Suppressor macrophage treated with lipopolysaccharide for 1 hour (primary cell): ENCODE measurements around the gene CASP5.
"Not testable (repeated sequence)": the region's sequence is repeated elsewhere in the genome, so short reads cannot be mapped to it uniquely, and the experiment has no call there.

Source experiments
- DNase-seq, 3 donors: peaks; one replicate each; pipeline ENCODE4 v3.0.0-alpha.2; 2020 to 2022

CASP5 gene

DNA sequence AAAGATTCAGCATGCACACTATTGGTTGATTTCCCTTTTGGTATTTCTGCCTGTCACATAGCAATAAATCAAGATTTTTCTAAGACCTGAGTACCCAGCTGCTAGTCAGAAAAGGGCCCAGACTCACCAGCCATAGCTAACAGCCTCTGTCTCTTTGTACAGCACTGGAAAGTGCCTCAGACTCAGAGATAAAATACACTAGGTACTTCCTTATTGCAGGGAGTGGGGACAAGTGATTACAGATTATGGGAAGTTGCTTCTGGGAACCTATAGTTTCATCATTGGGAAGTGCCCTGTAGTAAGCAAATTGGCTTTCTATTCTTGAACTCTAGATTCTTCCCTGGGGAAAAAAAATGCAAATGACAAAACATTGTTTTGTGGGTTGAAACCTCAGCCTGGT lies at the start of gene CASP5:
CASP5 (minus strand) TSS at position 166 of the 400 bp plus-strand sequence; CDS start at position 134, 32 bp downstream.
- DNase-seq = peak; percentile 75 to 94 (median 87)

DNA sequence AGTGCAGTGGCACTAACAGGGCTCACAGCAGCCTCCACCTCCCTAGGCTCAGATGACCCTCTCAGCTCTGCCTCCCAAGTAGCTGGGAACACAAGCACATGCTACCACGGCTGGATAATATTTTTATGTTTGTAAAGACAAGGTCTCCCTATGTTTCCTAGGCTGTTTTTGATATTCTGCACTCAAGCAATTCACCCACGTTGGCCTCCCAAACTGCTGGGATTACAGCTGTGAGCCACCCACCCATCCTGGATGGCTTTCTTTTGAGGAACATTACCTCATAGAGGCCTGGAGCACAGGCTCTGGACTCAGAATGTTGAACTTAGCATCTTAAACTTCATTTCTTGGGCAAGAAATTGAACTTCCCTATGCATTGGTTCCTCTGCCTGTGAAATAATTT lies 49.1 kb upstream of the CASP5 start:
- peak in 1 of 3 donors; percentile 42 for DNase-seq

DNA sequence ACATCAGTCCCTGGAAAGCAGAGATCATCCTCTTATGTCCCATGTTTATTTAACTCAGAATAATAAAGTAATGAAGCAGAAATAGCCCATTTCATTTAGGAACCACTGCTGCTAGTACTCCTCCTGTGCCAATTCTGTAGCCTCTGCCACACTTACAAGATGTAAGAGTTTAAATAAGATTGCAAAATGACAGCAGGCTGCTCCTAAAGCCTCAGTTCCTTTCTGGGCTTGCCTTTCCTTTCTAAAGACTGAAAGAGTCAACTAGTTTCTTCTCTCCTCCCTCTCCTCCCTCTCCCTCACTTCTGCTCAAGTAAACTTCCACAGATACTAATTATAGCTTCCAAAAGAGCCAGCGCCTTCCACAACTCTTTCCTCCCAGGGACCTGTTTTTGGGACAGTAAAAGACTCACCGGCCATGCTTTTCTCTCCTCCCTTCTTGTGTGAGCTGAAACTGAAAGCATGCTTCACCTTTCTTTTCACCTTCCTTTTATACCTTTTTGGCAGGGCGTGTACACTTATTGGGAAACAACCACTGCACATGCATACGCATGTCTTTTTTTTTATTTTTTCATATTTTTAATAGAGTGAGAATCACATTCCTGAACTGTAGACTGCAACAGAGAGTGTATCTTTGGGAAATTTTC lies 48.2 kb upstream of the CASP5 start:
- DNase-seq = peak in 2 of 3 donors; percentile 26 to 27

DNA sequence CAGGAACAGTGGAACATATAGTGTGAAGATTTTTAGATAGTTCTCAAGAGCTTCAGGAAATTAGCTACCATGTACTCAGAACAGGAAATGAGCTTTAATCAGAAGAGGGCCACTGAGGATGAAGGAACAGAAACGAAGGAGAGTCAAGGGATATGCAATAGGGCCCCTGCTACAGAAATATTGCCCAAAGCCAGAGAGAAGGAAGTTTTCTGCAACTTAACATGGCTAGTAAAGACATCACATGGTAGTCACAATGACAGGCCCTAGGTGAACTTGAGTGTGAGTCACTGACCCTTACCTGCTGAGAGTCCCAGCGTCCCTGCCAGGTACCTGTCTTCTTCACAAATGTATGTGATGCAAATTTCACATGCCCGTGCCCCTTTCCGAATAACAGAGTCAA lies 47.3 kb upstream of the CASP5 start:
- DNase-seq = peak; percentile 7 to 34 (median 8)

DNA sequence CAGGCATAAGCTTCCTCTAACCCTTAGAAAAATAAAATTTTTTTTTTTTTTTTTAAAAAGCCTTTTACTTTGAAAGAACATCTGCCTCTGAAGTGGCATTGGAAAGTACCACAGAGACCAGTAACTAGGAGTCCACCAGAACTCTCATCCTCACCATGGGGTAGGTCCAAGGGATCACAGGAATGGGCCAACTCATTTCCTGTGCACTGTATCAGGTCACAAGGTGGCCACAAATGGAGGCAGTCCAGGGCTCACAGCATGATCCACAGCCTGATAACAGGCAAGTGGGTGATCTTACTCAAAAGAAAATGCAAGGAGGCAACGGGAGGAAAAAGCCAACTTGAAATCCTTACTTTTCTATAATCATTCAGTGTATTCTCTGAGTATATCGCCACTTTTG lies 46.8 kb upstream of the CASP5 start:
- DNase-seq = not testable (repeated sequence)

DNA sequence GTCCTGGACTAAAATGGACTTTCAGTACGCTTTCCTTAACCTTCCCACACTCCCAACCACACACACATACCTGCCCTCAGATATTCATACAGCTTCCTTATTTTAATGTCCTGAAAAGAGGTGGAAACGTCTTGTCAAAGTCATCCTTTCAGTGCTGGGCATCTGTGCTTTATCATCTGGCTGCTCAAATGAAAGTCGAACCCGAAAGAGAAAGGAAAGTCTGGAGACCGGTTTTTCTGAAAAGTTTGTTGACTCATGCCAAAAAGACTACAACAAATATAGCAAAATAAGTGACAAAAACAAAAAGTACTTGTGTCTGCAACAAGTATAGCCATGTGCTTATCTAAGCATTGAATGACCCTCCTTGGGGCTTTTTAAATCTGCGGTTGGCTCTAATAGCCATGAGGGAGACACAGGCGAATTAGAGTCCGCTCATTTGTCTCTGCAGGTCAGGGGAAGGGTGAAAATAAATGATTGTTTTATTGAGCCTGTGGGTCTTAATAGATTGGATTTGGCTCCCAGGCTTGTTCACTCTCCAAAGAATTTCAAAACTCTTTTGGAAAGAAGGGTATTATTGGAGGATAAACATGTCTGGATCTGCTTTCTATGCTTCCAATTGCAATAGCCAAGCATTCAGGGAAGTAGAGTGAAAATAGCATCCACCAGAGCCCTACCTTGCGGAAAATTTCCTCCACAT lies 40.4 kb upstream of the CASP5 start:
- DNase-seq = not testable (repeated sequence)

DNA sequence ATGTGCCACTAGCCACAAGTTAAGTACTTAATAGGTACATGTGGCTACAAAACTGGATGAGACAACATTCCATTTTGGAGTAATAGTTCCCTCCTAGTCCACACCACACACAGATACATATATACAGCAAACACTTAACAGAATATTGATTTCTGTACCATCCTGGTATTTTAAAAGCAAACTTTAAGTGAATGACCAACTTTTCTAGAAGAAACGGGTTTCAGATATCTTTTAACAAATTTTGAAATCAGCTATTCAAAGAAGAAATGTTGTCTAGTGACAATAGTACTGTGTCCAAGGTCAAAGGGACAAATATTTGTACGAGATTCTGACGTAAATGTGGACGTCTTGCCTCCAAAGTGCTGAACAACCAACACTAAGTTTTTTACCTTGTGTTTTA lies 34.5 kb upstream of the CASP5 start:
- no peak for DNase-seq

DNA sequence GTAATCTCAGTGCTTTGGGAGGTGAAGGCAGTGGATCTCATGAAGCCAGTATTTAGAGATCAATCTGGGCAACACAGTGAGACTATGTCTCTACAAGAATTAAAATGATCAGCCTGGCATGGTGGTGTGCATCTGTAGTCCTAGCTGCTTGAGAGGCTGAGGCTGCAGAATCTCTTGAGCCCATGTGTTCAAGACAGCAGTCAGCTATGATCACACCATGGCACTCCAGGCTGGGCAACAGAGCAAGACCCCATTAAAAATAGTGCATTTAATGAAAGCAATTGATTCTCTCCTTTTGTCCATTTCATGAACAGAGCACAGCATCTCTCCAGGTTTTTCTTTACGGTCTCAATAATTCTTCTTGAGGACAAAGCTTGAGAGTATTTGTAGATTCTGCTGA lies 33.5 kb upstream of the CASP5 start:
- DNase-seq = no peak

DNA sequence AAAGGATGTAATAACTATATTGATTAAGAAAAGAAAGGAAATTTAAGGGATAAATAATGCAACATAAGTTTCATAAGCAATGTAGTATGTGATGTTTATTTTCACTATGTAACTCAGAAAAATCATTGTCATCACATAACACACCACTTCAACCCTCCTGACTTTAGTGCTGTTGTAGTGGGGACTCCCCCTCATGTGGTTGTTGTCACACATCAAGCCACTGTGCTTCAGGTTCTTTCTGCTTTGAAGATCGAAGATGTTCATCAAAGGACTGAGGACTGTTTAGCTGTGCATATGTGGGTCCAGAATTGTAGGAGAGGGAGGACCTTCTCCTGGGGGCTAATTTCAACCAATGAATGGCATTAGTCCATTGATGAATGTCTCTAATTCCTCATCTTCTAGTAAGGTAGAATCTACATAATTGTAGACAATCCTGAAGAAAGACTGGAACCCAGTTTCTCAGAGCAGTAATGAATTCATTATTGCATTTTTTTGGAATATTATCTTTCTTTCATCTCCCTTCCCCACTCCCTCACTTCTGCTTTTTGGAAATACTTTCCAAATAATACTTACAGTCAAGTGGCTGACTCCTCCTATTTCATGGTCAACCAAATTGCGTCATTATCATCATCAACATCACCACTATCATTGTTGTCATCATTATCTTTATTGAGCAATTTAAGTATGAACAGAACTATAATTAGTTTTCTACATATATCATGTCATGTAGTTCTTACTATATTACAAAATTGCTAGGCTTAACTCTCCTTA lies 31.9 kb upstream of the CASP5 start:
- DNase-seq = peak in 1 of 3 donors; percentile 53

DNA sequence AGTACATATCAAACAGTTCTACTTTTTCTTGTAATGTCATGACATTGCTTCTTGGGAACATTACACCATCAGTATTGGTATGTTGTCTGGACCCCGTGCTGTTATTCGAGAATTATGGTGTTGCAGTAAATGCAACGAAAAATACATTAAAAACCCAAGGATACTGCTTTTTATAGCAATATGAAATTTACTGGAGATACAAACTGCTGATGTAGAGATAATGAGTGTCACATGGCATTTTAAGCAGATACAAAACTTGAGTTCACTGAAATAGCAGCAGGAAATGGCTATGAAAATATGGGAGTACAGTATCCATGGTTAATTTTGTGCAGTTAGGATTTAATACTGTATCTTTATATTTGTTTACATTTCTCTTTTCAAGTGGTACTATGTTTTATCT lies 29.5 kb upstream of the CASP5 start:
- no peak for DNase-seq

DNA sequence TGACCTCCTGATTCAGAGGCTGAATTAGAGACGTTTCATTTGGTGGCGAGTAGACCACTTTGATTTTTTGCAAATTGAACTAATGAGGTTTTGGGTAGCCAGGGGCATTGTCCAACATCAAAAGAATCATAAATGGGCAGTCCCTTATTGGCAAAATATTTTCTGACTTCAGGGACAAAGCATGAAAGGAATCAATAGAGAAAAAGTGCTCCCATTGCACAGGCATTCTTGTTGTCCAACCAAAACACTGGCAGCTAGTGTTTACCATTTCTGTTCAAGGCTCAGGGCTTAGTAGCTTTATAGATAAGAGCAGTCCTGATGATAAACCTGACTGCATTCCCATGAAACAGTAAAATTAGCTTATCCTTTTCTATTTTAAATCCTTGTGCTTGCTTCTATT lies 28.6 kb upstream of the CASP5 start:
- no peak for DNase-seq

DNA sequence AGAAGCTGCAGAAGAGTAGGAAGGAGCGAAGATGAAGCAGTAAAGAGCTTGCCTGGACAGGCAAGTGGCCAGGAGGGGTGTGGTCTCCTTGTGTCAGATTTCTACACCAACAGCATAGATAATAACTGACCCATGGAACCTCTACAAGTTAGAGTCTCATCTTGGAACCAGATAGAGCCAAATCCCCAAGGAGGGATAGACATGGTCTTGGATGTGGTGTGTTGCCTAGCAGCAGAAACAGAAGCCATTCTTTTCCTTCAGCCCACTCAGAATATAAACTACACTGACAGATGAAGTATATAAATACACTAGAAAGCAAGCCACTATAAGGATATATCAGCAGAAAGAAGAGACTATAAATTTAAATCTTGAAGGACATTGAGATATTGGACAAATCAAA lies 26.5 kb upstream of the CASP5 start:
- no peak for DNase-seq

DNA sequence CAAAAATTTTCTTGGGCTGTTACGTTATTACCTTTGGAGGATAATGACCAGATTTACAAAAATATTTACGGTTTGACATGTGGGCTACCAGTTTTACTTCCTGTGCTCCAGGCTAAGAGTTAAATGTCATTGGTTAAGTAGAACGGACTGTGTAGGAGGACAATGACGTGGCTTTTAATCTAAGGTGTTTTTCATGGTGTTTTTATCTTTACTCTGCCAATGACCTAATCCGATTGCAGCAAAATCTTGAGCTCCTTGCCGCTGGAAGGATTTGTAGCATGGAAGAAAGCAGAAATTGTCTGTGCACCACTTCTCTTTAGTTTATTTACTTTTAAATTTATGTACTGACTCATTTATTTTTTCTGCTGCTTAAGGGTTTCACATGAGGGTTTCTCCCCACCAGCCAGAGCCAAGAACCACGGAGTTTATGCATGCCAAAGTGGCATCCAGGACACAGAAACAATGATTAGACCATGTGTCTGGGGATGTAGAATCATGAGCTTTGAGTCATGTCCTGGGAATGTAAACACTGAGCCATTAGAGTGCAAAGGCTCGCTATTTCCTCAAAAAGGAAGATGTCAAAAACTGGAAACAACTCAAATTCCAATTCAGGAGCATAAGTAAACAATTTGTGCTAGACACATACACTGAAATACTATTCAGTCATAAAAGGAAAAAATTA lies 24.1 kb upstream of the CASP5 start:
- DNase-seq = peak; percentile 71 to 89 (median 75)

DNA sequence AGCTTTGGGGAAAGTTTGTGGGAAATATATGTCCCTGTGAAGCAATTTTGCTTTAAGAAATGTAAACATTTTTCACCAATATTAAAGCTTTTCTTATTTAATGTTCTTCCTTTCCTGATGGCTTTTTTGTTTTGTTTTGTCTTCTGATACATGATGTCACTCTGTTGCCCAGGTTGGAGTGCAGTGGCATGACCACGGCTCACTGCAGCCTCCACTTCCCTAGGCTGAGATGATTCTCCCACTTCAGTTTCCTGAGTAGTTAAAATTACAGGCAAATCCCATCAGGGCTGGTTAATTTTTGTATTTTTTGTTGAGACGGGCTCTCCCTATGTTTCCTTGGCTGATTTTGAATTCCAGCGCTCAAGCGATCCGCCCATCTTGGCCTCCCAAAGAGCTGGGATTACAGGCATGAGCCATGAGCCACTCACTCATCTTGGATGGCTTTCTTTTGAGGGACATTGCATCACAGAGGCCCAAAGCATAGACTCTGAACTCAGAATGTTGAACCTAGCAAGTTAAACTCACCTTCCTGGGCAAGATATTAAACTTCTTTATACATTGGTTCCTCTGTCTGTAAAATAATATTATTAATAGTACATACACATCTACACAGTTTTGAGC lies 22.8 kb upstream of the CASP5 start:
- peak in 2 of 3 donors; percentile 54 to 58 for DNase-seq

DNA sequence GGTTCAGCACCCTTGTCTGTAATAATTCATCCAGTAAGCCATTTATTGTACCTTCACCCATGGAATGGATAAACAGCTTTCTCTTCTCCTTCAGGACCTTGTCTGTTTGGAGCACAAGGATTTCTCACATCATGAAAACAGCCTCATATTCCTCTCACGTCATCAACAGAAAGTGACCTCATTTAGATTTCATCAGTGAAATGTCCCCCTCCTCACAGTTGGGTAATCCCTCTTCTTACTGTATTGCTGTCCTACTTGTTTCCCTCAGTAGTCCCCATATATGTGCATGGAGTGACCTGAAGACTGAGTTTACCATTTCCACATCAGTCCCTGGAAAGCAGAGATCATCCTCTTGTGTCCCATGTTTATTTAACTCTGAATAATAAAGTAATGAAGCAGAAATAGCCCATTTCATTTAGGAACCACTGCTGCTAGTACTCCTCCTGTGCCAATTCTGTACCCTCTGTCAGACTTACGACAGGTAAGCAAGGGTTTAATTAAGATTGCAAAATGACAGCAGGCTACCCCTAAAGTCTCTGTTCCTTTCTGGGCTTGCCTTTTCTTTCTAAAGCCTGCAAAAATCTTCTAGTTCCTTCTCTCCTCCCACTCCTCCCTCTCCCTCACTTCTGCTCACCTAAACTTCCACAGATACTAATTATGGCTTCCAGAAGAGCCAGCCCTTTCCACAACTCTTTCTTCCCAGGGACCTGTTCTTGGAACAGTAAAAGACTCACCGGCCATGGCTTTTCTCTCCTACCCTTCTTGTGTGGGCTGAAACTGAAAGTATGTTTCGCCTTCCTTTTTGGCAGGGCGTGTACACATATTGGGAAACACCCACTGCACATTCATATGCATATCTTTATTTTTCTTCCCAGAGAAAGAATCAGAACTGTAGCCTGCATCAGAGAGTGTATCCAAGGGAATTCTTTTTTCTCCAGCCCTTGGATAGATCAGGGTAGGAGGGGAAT lies 21.9 kb upstream of the CASP5 start, which contains the start of gene CARD16:
CARD16 (minus strand) TSS at position 779 of the 968 bp plus-strand sequence; CDS start at position 741, 38 bp downstream.
- DNase-seq = peak; percentile 82 to 88 (median 83)

DNA sequence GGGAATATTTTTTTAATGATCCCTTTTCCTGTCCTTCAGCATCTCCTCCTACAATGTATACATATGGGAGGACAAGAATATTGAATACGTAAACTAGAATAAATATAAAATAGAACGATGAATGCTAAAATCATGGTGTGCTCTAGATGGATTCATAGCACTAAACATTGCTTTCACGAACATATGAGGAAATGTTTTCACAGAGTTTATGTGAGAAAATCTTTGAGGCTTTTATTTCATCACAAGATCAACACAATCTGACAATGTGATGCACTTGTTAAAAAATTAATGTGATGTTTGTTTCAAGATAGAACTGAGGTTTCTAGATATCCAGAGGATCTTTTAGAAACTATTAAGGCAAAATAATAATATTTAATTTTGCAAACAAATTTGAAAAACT lies 19.2 kb upstream of the CASP5 start:
- DNase-seq = no peak

DNA sequence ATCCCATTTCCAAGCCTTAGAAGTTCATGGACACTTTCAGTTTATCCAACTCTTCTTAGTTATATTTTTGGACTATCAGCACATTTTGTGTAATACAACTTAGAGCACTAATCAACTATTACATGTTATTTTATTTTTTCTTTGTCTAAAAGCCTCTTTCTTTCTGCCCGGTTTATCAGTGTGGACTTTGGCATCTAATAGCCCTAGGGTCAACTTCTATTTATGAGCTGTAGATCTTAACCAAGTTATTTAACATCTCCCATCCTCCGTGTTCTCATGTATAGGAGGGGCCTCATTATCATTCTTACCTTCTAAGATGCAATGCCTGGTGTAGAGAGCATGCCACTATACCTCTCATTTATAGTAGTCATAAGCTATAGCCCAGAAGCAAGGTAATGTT lies 17.7 kb upstream of the CASP5 start:
- no peak for DNase-seq

DNA sequence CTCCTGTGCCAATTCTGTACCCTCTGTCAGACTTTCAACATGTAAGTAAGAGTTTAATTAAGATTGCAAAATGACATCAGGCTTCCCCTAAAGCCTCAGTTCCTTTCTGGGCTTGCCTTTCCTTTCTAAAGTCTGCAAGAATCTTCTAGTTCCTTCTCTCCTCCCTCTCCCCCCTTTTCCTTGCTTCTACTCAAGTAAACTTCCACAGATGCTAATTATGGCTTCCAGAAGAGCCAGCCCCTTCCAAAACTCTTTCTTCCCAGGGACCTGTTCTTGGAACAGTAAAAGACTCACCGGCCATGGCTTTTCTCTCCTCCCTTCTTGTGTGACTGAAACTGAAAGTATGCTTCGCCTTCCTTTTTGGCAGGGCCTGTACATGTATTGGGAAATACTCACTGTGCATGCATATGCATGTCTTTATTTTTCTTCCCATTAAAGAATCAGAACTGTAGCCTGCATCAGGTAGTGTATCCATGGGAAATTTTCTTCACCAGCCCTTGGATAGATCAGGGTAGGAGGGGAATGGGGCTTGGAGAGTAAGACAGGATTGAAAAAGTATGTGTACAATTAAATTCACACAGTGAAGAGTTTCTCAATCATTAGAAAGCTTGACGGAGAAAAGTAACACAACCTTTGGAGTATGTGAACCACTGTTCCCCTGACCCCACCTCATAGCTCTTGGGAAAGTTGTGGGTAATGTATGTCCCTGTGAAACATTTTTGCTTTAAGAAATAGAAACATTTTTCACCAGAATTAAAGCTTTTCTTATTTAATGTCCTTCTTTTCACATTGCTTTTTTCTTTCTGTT lies 12.0 kb upstream of the CASP5 start, which contains the start of gene CASP1:
CASP1 (minus strand) TSS at position 332 of the 808 bp plus-strand sequence; CDS start at position 301, 31 bp downstream.
- DNase-seq = peak; percentile 73 to 88 (median 83)

DNA sequence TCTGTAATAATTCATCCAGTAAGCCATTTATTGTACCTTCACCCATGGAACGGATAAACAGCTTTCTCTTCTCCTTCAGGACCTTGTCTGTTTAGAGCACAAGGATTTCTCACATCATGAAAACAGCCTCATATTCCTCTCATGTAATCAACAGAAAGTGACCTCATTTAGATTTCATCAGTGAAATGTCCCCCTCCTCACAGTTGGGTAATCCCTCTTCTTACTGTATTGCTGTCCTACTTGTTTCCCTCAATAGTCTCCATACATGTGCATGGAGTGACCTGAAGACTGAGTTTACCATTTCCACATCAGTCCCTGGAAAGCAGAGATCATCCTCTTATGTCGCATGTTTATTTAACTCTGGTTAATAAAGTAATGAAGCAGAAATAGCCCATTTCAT lies 11.4 kb upstream of the CASP5 start:
- DNase-seq = peak in 2 of 3 donors; percentile 37

DNA sequence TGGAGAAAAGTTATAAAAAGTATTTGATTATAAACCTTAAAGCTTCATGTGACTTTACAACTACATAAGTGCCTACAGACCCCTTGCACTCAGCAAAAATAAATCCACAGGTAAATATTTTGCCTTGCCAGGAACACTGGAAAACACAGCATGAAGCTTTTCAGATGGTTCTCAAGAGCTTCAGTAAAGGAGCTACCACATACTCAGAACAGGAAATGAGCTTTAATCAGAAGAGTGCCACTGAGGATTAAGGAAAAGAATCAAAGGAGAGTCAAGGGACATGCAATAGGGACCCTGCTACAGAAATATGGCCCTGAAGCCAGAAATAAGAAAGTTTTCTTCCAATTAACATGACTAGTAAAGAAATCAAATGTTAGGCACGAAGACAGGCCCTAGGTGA lies 10.8 kb upstream of the CASP5 start:
- no peak for DNase-seq
